H1 (cell line): ENCODE results near the gene ZBTB20. TPM values are rescaled to one million over a fixed set of nuclear protein-coding genes. Genes with fewer than 3 reads are reported as not detected.

ENCODE experiments used
- CTCF ChIA-PET: fragments of 300-600 bp; sonication (Branson Sonifier 250); formaldehyde crosslinking; loops from one replicate; lab custom pipeline; 2021; ENCODE audit not compliant: partially characterized antibody; lab: Charles Lee
- POLR2A ChIA-PET: fragments of 300-600 bp; sonication (Branson Sonifier 250); formaldehyde crosslinking; loops from one replicate; lab custom pipeline; 2021; ENCODE audit warnings: inconsistent platforms; ENCODE audit not compliant: partially characterized antibody; lab: Charles Lee
- DNase-seq, 2 experiments: peaks; one replicate each; pipeline versions ENCODE4 v3.0.0 to v3.0.0-alpha.2; 2010 to 2022; ENCODE audit warnings: low spot score in 2 of 2, low read depth in 1 of 2, mixed read lengths in 1 of 2
- FAIRE-seq: peaks from 2 replicates; lab custom pipeline; 2011; peaks lifted over from hg19 to GRCh38; lab: Jason Lieb, UNC
- H2AFZ ChIP-seq: 2 replicates; pipeline ENCODE4 v1.8.1; 2012; ENCODE audit warnings: low read length, inconsistent platforms
- H2AK5ac ChIP-seq: 2 replicates; pipeline ENCODE4 v1.6.1; 2013; ENCODE audit warnings: low read depth, low read length
- H2BK120ac ChIP-seq: replicated peaks from 2 replicates; pipeline ENCODE3; 2013; ENCODE audit warnings: low read depth, low read length, inconsistent platforms
- H2BK12ac ChIP-seq: 2 replicates; pipeline ENCODE4 v1.6.1; 2013; ENCODE audit warnings: low read depth, low read length
- H2BK15ac ChIP-seq: 2 replicates; pipeline ENCODE4 v1.6.1; 2013; ENCODE audit warnings: low read length
- H2BK20ac ChIP-seq: 2 replicates; pipeline ENCODE4 v1.6.1; 2013; ENCODE audit warnings: low read length
- H2BK5ac ChIP-seq: 2 replicates; pipeline ENCODE4 v1.6.1; 2013; ENCODE audit warnings: low read depth, low read length
- H3K14ac ChIP-seq: 2 replicates; pipeline ENCODE4 v1.6.1; 2013; ENCODE audit warnings: inconsistent platforms; ENCODE audit not compliant: insufficient read length
- H3K18ac ChIP-seq: 2 replicates; pipeline ENCODE4 v1.6.1; 2013; ENCODE audit warnings: low read length; ENCODE audit errors: extremely low read depth
- H3K23ac ChIP-seq: 2 replicates; pipeline ENCODE4 v1.6.1; 2013; ENCODE audit warnings: inconsistent platforms; ENCODE audit not compliant: insufficient read length
- H3K23me2 ChIP-seq: 2 replicates; pipeline ENCODE4 v1.6.1; 2013; ENCODE audit warnings: low read depth, low read length
- H3K27ac ChIP-seq: 2 replicates; pipeline ENCODE4 v1.6.1; 2011; ENCODE audit warnings: low read depth, low read length, inconsistent platforms
- H3K27me3 ChIP-seq, 4 experiments: replicated peaks in 1 of 4; 1 replicate in 1 of 4; 2 replicates in 3 of 4; pipeline versions ENCODE4 v1.6.1 to v1.8.1; 2011 to 2013; ENCODE audit warnings: low read length in 3 of 4, mild to moderate bottlenecking in 3 of 4, inconsistent platforms in 2 of 4, mixed read lengths in 2 of 4, moderate library complexity in 1 of 4; ENCODE audit not compliant: control insufficient read depth in 3 of 4, insufficient read depth in 3 of 4; ENCODE audit errors: extremely low read depth in 1 of 4
- H3K36me3 ChIP-seq, 4 experiments: 2 replicates each; pipeline versions ENCODE4 v1.6.1 to v1.8.1; 2011 to 2013; ENCODE audit warnings: mild to moderate bottlenecking in 4 of 4, low read length in 3 of 4, moderate library complexity in 2 of 4, control low read depth in 1 of 4, inconsistent platforms in 1 of 4; ENCODE audit not compliant: insufficient read depth in 4 of 4, control insufficient read depth in 2 of 4
- H3K4ac ChIP-seq: replicated peaks from 2 replicates; pipeline ENCODE3; 2013; ENCODE audit warnings: low read length, low read depth, mixed read lengths, inconsistent platforms; ENCODE audit not compliant: insufficient read length
- H3K4me1 ChIP-seq, 4 experiments: replicated peaks in 1 of 4; 1 replicate in 1 of 4; 2 replicates in 3 of 4; pipeline versions ENCODE4 v1.6.1 to v1.8.1; 2011 to 2013; ENCODE audit warnings: low read length in 3 of 4, inconsistent platforms in 2 of 4, mixed read lengths in 1 of 4; ENCODE audit not compliant: insufficient read depth in 4 of 4, control insufficient read depth in 3 of 4
- H3K4me2 ChIP-seq, 2 experiments: 2 replicates each; pipeline versions ENCODE4 v1.6.1 to v1.8.1; 2011 to 2013; ENCODE audit warnings: low read depth in 2 of 2, low read length in 2 of 2, control low read depth in 1 of 2, inconsistent platforms in 1 of 2, mild to moderate bottlenecking in 1 of 2; ENCODE audit not compliant: insufficient read depth in 1 of 2
- H3K4me3 ChIP-seq, 4 experiments: fragments of 200-600, 300-600 bp in 1 of 4; sonication (generic), shearing (Covaris generic), sonication (Bioruptor Twin) in 1 of 4; 2 replicates each; pipeline versions ENCODE4 v1.5.1 to v1.8.1; 2011 to 2016; ENCODE audit warnings: low read length in 4 of 4, low read depth in 3 of 4, control low read depth in 2 of 4, inconsistent platforms in 2 of 4, mild to moderate bottlenecking in 2 of 4, mixed read lengths in 1 of 4, moderate library complexity in 1 of 4; ENCODE audit not compliant: insufficient read depth in 2 of 4; ENCODE audit errors: extremely low read depth in 1 of 4
- H3K56ac ChIP-seq: replicated peaks from 2 replicates; pipeline ENCODE3; 2013; ENCODE audit warnings: low read depth, mild to moderate bottlenecking, mixed read lengths, low read length, inconsistent platforms; ENCODE audit not compliant: insufficient read length
- H3K79me1 ChIP-seq: 2 replicates; pipeline ENCODE4 v1.6.1; 2013; ENCODE audit warnings: low read depth, low read length, control low read depth
- H3K79me2 ChIP-seq, 2 experiments: 2 replicates each; pipeline versions ENCODE4 v1.6.1 to v1.8.1; 2012 to 2013; ENCODE audit warnings: low read length in 2 of 2, mild to moderate bottlenecking in 2 of 2, inconsistent platforms in 1 of 2; ENCODE audit not compliant: insufficient read depth in 2 of 2, control insufficient read depth in 1 of 2
- H3K9ac ChIP-seq, 4 experiments: replicated peaks in 1 of 4; 1 replicate in 1 of 4; 2 replicates in 3 of 4; pipeline versions ENCODE4 v1.6.1 to v1.8.1; 2011 to 2013; ENCODE audit warnings: low read depth in 3 of 4, low read length in 3 of 4, control low read depth in 2 of 4, mild to moderate bottlenecking in 2 of 4, moderate library complexity in 2 of 4, inconsistent platforms in 1 of 4; ENCODE audit errors: extremely low read depth in 1 of 4
- H3K9me3 ChIP-seq, 2 experiments: 2 replicates each; pipeline versions ENCODE4 v1.6.1 to v1.8.1; 2012 to 2013; ENCODE audit warnings: mild to moderate bottlenecking in 2 of 2, moderate library complexity in 2 of 2, control low read depth in 1 of 2, inconsistent platforms in 1 of 2, low read depth in 1 of 2, low read length in 1 of 2, mixed read lengths in 1 of 2; ENCODE audit not compliant: insufficient read depth in 2 of 2
- H4K20me1 ChIP-seq, 2 experiments: replicated peaks in 1 of 2; 2 replicates each; pipeline versions ENCODE3 to v1.8.1; 2011 to 2013; ENCODE audit warnings: inconsistent platforms in 2 of 2, low read length in 2 of 2, mild to moderate bottlenecking in 1 of 2; ENCODE audit not compliant: insufficient read depth in 2 of 2, control insufficient read depth in 1 of 2
- H4K5ac ChIP-seq: 2 replicates; pipeline ENCODE4 v1.6.1; 2013; ENCODE audit warnings: low read length, low read depth, mixed read lengths, inconsistent platforms; ENCODE audit not compliant: insufficient read length
- H4K8ac ChIP-seq: 2 replicates; pipeline ENCODE4 v1.8.0; 2013; ENCODE audit warnings: mild to moderate bottlenecking, moderate library complexity, low read length, inconsistent platforms; ENCODE audit not compliant: insufficient read depth; ENCODE audit errors: extremely low read depth
- H4K91ac ChIP-seq: replicated peaks from 2 replicates; pipeline ENCODE3; 2013; ENCODE audit warnings: low read length, mixed read lengths, inconsistent platforms; ENCODE audit not compliant: insufficient read length
- CBX5 ChIP-seq: fragments of 300-800, 300-1000 bp; sonication (generic); IDR thresholded peaks from 2 replicates; pipeline ENCODE4 v1.7.1; 2016; ENCODE audit warnings: antibody characterized with exemption, low read length, low read depth
- CBX8 ChIP-seq: fragments of 300-800, 300-1000 bp; sonication (generic); IDR thresholded peaks from 2 replicates; pipeline ENCODE4 v1.7.1; 2016; ENCODE audit warnings: low read depth, low read length, borderline replicate concordance
- EZH2 ChIP-seq: fragments of 200-600 bp; sonication (generic); IDR thresholded peaks from 2 replicates; pipeline ENCODE4 v1.7.1; 2012; ENCODE audit warnings: low read depth, mild to moderate bottlenecking, moderate library complexity, low read length, inconsistent platforms; ENCODE audit not compliant: severe bottlenecking
- FOSL1 ChIP-seq: IDR thresholded peaks from 2 replicates; pipeline ENCODE4 v1.6.1; 2011; ENCODE audit warnings: mild to moderate bottlenecking, low read depth, low read length, moderate library complexity; ENCODE audit not compliant: insufficient read depth
- HDAC6 ChIP-seq: IDR thresholded peaks from one replicate; pipeline ENCODE4 v1.7.1; 2012; ENCODE audit warnings: low read depth, mild to moderate bottlenecking, inconsistent platforms, low read length, moderate library complexity
- JUN ChIP-seq: IDR thresholded peaks from 2 replicates; pipeline ENCODE4 v1.6.1; 2011; ENCODE audit warnings: low read depth, mild to moderate bottlenecking, improper control_type of control experiment, low read length
- KDM4A ChIP-seq: IDR thresholded peaks from one replicate; pipeline ENCODE4 v1.7.1; 2012; ENCODE audit warnings: low read depth, mild to moderate bottlenecking, moderate library complexity, low read length, inconsistent platforms; ENCODE audit not compliant: severe bottlenecking
- POLR2A ChIP-seq, 2 experiments: IDR thresholded peaks; 1 replicate in 1 of 2; 2 replicates in 1 of 2; pipeline ENCODE4 v1.6.1; 2011; ENCODE audit warnings: low read depth in 2 of 2, low read length in 2 of 2, mild to moderate bottlenecking in 2 of 2; ENCODE audit errors: control extremely low read depth in 1 of 2
- RBBP5 ChIP-seq: IDR thresholded peaks from 2 replicates; pipeline ENCODE4 v1.7.1; 2012; ENCODE audit warnings: low read depth, mild to moderate bottlenecking, inconsistent platforms, low read length, moderate library complexity, borderline replicate concordance
- RNF2 ChIP-seq: fragments of 200-900, 300-1000 bp; sonication (generic); IDR thresholded peaks from 2 replicates; pipeline ENCODE4 v1.7.1; 2016; ENCODE audit warnings: borderline replicate concordance, low read depth, mild to moderate bottlenecking, antibody characterized with exemption, low read length; ENCODE audit not compliant: poor library complexity, severe bottlenecking; ENCODE audit errors: missing control alignments
- TBP ChIP-seq: IDR thresholded peaks from 2 replicates; pipeline ENCODE4 v1.6.1; 2011; ENCODE audit warnings: low read depth, low read length, improper control_type of control experiment
- USF2 ChIP-seq: IDR thresholded peaks from 2 replicates; pipeline ENCODE4 v1.6.1; 2011; ENCODE audit warnings: low read length, improper control_type of control experiment
- WGBS, 2 experiments: shearing (Covaris generic) in 1 of 2; methylation state at CpG; one replicate each; pipeline versions ENCODE4 v1.1.6 to v1.1.7; 2013 to 2015; ENCODE audit warnings: low lambda C conversion rate in 2 of 2, mixed read lengths in 2 of 2, inconsistent platforms in 1 of 2, low coverage in 1 of 2, missing lambda C conversion rate in 1 of 2; ENCODE audit not compliant: insufficient replicate concordance in 2 of 2, insufficient coverage in 1 of 2, insufficient read length in 1 of 2; ENCODE audit errors: extremely low coverage in 1 of 2, missing lambda C conversion rate in 1 of 2; 5-methylcytosine and 5-hydroxymethylcytosine counted together
- polyA plus RNA-seq, 7 experiments: library from polyadenylated mRNA; depleted of rRNA in 3 of 7; stranded (reverse) in 5 of 7; unstranded in 2 of 7; fragments of >200 nt in 5 of 7; fragments of 200-250 nt in 2 of 7; gene quantifications; 1 replicate in 5 of 7; 2 replicates in 1 of 7; 4 replicates in 1 of 7; pipeline versions ENCODE4 v1.2.1 to v1.2.3, GENCODE V29; 2011 to 2013; ENCODE audit warnings: missing spikeins in 2 of 7, mixed read lengths in 2 of 7
- total RNA-seq: library from RNA; stranded (reverse); fragmentation: NEBNext Ultra II Directional; extraction: Animal tissue kit (Norgen Biotek cat#: 25700); gene quantifications from 2 replicates; pipeline ENCODE4 v1.2.1, GENCODE V29; 2021

ZBTB20 gene
- total and polyA plus RNA-seq, 2 of the 8 experiments (the other 6 are each of a cell fraction or from before 2014, with no cell fraction given), result 0.35 to 1.3 TPM

GRCh38 chr3:114645392-114645791 is 501.7 kb downstream of the ZBTB20 start:
- FAIRE-seq (no peak), DNase-seq (no peak)
- H3K9ac ChIP-seq, result no peak overlapping the region
- POLR2A ChIA-PET, result no interaction called here
- H3K4me1 ChIP-seq, result no peaks in the 10 kb centered on the region
- no peak overlapping the region for H2BK5ac ChIP-seq
- H2BK120ac ChIP-seq, result no peak overlapping the region
- no peaks in the 10 kb centered on the region for H3K27me3 ChIP-seq
- no peak overlapping the region for H2BK15ac ChIP-seq
- H3K79me1 ChIP-seq, result no peaks in the 10 kb centered on the region
- no peak overlapping the region for H3K4me2 ChIP-seq
- no peak overlapping the region for H4K91ac ChIP-seq
- no peak overlapping the region for H3K4ac ChIP-seq
- no peak overlapping the region for H2AK5ac ChIP-seq
- H3K9me3 ChIP-seq, result no peaks in the 10 kb centered on the region
- H3K23ac ChIP-seq, result no peak overlapping the region
- no peak overlapping the region for H2BK12ac ChIP-seq
- no peak overlapping the region for H3K4me3 ChIP-seq
- no peaks in the 10 kb centered on the region for H4K20me1 ChIP-seq
- no peak overlapping the region for H4K8ac ChIP-seq
- H2AFZ ChIP-seq, result no peak overlapping the region
- no peaks in the 10 kb centered on the region for H3K79me2 ChIP-seq
- no peaks in the 10 kb centered on the region for H3K23me2 ChIP-seq
- H3K18ac ChIP-seq, result no peak overlapping the region
- no peak overlapping the region for H2BK20ac ChIP-seq
- H3K14ac ChIP-seq, result no peak overlapping the region
- CTCF ChIA-PET, result no interaction called here
- no peaks in the 10 kb centered on the region for H3K36me3 ChIP-seq
- no peak overlapping the region for H4K5ac ChIP-seq
- no peak overlapping the region for H3K56ac ChIP-seq
- no peak for TF ChIP-seq RBBP5
- TF ChIP-seq HDAC6, result no peak
- no peak for TF ChIP-seq JUN
- no peak for TF ChIP-seq CBX5
- TF ChIP-seq RNF2, result no peak
- no peak for TF ChIP-seq USF2
- TF ChIP-seq EZH2, result no peak
- TF ChIP-seq POLR2A (IDR thresholded peaks at IDR 0.05; ENCODE audit: control extremely low read depth in 1 of 2, low read depth in 2 of 2, low read length in 2 of 2), result no peak
- no peak for TF ChIP-seq FOSL1
- no peak for TF ChIP-seq TBP
- TF ChIP-seq KDM4A, result no peak
- no peak for TF ChIP-seq CBX8
- H3K27ac ChIP-seq, result no peak overlapping the region
- 89% methylated on average over 1 of the region's 1 CpG; no CpG with 5 or more reads in 1 of the 2 experiments for WGBS, 2 experiments
